Lower lobe of right lung (tissue), 2 donors: ENCODE results near the gene PDCD2L. TPM values are rescaled to one million over a fixed set of nuclear protein-coding genes. Genes with fewer than 3 reads are reported as not detected.
A peak's percentile ranks its signal among the peaks of the same experiment; 100 is the strongest.

Experiments
- ATAC-seq, 2 donors: fragments of 200-7000 bp; cut with Tn5 transposase; one replicate each; pipeline ENCODE4 v1.9.1; 2020 to 2022; ENCODE audit warnings: mild to moderate bottlenecking in 2 of 2, moderate library complexity in 2 of 2
- DNase-seq: peaks from one replicate; pipeline ENCODE4 v3.0.0-alpha.2; 2020
- H3K27ac ChIP-seq: fragments of 200-600 bp; one replicate; pipeline ENCODE4 v1.8.0; 2022
- H3K27me3 ChIP-seq: fragments of 200-600 bp; one replicate; pipeline ENCODE4 v1.8.0; 2022; ENCODE audit warnings: low read depth
- H3K36me3 ChIP-seq: fragments of 200-600 bp; one replicate; pipeline ENCODE4 v1.8.0; 2022; ENCODE audit warnings: mild to moderate bottlenecking
- H3K4me1 ChIP-seq: fragments of 200-600 bp; one replicate; pipeline ENCODE4 v1.8.0; 2022
- H3K4me3 ChIP-seq: fragments of 200-600 bp; one replicate; pipeline ENCODE4 v1.8.0; 2022; ENCODE audit warnings: mild to moderate bottlenecking
- H3K9me3 ChIP-seq: fragments of 200-600 bp; one replicate; pipeline ENCODE4 v1.8.0; 2022
- intact Hi-C: fragments of 100-400 bp; cut with DNase I; formaldehyde crosslinking; loops from one replicate; pipeline ENCODE4 v1.11.0; 2022
- long read RNA-seq: library from polyadenylated mRNA; unstranded; transcript quantifications from one replicate; pipeline ENCODE4 v2.0.0, GENCODE V29; 2021
- total RNA-seq: library from RNA; stranded (reverse); fragmentation: NEBNext Ultra II Directional; extraction: Animal tissue kit (Norgen Biotek cat#: 25700); gene quantifications from one replicate; pipeline ENCODE4 v1.2.1, GENCODE V29; 2021
- TF ChIP-seq, protein P1 (sequence below): fragments of 200-600 bp; IDR thresholded peaks from one replicate; pipeline ENCODE4 v1.8.0; 2022; ENCODE audit warnings: antibody characterized with exemption, mild to moderate bottlenecking
- donor health status: DM: no; HTN: yes; CAD: no; lungs with severe emphysema.

Gene PDCD2L, protein sequence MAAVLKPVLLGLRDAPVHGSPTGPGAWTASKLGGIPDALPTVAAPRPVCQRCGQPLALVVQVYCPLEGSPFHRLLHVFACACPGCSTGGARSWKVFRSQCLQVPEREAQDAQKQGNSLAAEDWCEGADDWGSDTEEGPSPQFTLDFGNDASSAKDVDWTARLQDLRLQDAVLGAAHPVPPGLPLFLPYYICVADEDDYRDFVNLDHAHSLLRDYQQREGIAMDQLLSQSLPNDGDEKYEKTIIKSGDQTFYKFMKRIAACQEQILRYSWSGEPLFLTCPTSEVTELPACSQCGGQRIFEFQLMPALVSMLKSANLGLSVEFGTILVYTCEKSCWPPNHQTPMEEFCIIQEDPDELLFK
- 8.7 TPM for total RNA-seq
- long read RNA-seq, partial matches to known transcripts, result 0 of 3 reads
- long read RNA-seq, other reads (novel, unspliced or antisense), result 0 of 3 reads

DNA sequence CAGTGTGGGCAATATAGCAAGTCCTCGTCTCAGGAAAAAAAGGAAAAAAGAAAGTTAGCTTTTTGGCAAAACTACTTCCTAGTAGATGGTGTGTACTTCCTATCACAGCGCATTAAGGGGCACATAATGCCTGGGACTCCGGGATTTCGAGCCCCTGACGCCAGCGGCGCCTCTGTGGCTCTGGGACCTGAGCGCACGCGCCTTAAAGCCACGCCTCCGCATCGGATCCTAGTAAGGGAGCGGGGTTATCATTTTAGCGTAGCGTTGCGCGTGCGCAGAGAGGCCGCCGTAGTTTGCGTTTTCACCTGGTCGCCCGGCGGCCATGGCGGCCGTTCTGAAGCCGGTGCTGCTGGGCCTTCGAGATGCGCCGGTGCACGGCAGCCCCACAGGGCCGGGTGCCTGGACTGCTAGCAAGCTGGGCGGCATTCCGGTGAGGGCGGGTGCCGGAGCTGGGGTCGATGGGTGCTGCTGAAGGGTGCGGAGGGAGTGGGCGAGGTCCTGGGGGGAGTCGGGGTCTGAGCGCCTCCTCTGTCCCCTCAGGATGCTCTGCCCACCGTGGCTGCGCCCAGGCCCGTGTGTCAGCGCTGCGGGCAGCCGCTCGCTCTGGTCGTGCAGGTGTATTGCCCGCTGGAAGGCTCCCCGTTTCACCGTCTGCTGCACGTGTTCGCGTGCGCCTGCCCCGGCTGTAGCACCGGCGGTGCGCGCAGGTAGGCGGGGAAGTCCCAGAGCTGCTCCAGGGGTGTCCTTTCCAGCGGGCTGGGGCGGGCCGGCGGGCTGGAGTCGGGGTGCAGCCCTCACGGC is at the start of gene PDCD2L:
TSS of gene PDCD2L (plus strand) at position 291 of the 801 bp plus-strand sequence. CDS start at position 323, 32 bp downstream.
- peaks cover 20% of the 10 kb centered on the region for H3K36me3 ChIP-seq
- peak within 1 kb of the TSS; percentile 75 for H3K27ac ChIP-seq
- peak within 1 kb of the TSS; percentile 97 for H3K4me3 ChIP-seq
- no peaks in the 10 kb centered on the region for H3K27me3 ChIP-seq
- intact Hi-C loops, result no loop called here
- no peaks in the 10 kb centered on the region for H3K9me3 ChIP-seq
- H3K4me1 ChIP-seq, result peaks cover 12% of the 10 kb centered on the region
- TF ChIP-seq, protein P1, sequence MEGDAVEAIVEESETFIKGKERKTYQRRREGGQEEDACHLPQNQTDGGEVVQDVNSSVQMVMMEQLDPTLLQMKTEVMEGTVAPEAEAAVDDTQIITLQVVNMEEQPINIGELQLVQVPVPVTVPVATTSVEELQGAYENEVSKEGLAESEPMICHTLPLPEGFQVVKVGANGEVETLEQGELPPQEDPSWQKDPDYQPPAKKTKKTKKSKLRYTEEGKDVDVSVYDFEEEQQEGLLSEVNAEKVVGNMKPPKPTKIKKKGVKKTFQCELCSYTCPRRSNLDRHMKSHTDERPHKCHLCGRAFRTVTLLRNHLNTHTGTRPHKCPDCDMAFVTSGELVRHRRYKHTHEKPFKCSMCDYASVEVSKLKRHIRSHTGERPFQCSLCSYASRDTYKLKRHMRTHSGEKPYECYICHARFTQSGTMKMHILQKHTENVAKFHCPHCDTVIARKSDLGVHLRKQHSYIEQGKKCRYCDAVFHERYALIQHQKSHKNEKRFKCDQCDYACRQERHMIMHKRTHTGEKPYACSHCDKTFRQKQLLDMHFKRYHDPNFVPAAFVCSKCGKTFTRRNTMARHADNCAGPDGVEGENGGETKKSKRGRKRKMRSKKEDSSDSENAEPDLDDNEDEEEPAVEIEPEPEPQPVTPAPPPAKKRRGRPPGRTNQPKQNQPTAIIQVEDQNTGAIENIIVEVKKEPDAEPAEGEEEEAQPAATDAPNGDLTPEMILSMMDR, result no peak
- DNase-seq (peak; percentile 96), ATAC-seq (peak; percentile 95 to 98)

DNA sequence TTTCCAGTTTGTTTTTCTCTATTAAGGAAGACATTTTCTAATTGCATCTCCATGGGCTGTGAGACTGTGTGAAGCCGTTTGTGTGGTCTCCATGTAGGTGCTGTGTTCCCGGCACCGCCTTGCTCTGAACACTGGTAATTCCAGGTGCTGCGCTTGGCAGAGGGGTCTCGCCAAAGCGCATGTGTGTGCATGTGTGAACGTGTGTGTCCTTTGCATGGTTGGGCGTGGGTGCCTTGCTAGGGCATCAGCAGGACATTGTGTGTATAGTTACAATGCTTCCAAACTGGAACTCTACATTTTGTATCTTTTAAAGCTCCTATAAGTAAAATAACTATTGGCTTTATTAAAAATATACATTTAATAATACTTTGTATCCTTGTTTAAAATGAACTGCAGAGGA is 49.0 kb upstream of the PDCD2L start:
- Histone ChIP-seq H3K9me3 (no peaks in the 10 kb centered on the region), H3K4me1 (peaks cover 7% of the 10 kb centered on the region), H3K4me3 (no peak overlapping the region), H3K27me3 (no peaks in the 10 kb centered on the region), H3K27ac (no peak overlapping the region), H3K36me3 (peaks cover 51% of the 10 kb centered on the region)
- no peak for ATAC-seq
- no peak for DNase-seq
- TF ChIP-seq, protein P1, result no peak
- intact Hi-C loops, result no loop called here

DNA sequence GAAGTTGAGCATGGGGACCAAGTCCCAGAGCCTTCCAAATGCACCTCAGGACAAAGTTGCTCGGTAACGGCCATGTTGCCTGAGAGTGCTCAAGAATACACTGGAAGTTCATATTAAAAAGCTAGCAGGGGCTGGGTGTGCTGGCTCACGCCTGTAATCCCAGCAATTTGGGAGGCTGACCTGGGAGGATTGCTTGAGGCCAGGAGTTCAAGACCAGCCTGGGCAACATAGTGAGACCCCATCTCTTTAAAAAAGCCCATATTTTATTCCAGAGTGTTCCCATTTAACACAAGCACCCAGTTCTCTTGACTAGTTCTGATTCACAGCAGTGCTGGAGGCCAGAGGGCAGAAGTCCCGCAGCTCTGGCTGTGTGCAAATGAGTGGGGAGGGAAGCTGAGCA is 47.3 kb upstream of the PDCD2L start:
- no peak for DNase-seq
- no peak overlapping the region for H3K4me3 ChIP-seq
- H3K27me3 ChIP-seq, result no peaks in the 10 kb centered on the region
- no peak for ATAC-seq
- TF ChIP-seq, protein P1, result no peak
- no peaks in the 10 kb centered on the region for H3K9me3 ChIP-seq
- no peak overlapping the region for H3K27ac ChIP-seq
- intact Hi-C loops, result no loop called here
- H3K36me3 ChIP-seq, result peaks cover 39% of the 10 kb centered on the region
- H3K4me1 ChIP-seq, result peaks cover 7% of the 10 kb centered on the region

DNA sequence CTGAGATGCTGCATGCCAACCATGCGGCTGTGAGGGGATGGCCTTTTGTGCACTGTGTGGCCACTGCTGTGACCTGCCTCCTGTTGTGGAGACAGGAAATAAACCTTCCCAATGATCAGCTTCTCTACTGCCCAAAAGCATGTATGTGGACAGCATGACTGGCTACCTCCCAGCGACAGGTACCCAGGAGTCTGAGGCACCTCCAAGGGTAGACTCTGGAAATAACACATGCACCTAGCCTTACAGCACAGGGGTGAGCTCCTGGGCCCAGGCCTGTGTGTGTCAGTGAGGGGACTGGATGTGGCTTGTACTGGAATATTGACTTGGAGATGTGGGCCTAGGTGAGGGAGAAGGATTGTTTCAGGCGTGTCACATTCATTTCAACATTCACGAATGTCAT is 46.8 kb upstream of the PDCD2L start:
- intact Hi-C loops, result no loop called here
- DNase-seq, result no peak

More for the DNA sequence above, 46.8 kb upstream of the PDCD2L start:
- no peak overlapping the region for H3K4me3 ChIP-seq
- peaks cover 34% of the 10 kb centered on the region for H3K36me3 ChIP-seq
- H3K4me1 ChIP-seq, result peaks cover 7% of the 10 kb centered on the region
- no peak overlapping the region for H3K27ac ChIP-seq
- H3K9me3 ChIP-seq, result no peaks in the 10 kb centered on the region
- H3K27me3 ChIP-seq, result no peaks in the 10 kb centered on the region
- TF ChIP-seq, protein P1, result no peak
- ATAC-seq, result no peak
